AG10803 (cell line): ENCODE data around the gene NOC2L.

Experiments
- DNase-seq: peaks from one replicate; pipeline ENCODE4 v3.0.0; 2010; ENCODE audit warnings: low read depth
- H3K4me3 ChIP-seq: 2 replicates; pipeline ENCODE4 v1.5.1; 2011; ENCODE audit warnings: mild to moderate bottlenecking, low read length, control low read depth
- TF ChIP-seq, protein P1 (sequence below): conservative IDR thresholded peaks from 2 replicates; pipeline ENCODE4 v1.5.1; 2011; ENCODE audit warnings: mild to moderate bottlenecking, low read length, control low read depth, inconsistent platforms

The NOC2L gene

DNA sequence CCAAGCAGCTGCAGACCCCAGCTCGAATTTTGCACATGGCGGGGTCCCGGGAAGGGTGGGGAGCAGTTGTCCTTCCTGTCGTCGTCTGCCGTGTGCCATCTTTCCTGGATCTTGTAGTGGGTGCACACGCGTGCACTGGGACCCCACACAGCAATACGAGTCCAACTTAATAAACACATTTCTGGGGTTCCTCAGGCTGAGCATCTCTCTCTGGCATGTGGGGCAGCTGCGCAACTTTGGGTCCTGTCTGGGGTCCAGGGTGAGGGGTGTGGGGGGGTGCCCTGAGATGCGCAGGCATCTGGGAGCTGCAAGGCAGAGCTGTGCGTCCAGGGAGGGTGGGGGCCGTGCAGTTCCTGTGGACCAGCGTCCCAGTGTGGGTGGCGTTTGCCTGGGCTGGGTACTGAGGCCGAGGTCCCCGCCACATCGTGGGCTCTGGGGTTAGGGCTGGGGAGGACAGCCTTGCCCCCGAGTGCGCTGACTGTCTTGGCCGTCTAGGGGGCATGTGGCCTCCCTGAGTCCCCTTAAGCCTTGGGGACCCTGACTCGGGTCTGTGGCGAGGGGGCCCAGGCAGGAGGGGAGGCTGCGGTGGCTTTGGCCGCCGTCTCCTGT, 6.6 kb upstream of the NOC2L start:
- no peak overlapping the region for H3K4me3 ChIP-seq
- TF ChIP-seq, protein P1, sequence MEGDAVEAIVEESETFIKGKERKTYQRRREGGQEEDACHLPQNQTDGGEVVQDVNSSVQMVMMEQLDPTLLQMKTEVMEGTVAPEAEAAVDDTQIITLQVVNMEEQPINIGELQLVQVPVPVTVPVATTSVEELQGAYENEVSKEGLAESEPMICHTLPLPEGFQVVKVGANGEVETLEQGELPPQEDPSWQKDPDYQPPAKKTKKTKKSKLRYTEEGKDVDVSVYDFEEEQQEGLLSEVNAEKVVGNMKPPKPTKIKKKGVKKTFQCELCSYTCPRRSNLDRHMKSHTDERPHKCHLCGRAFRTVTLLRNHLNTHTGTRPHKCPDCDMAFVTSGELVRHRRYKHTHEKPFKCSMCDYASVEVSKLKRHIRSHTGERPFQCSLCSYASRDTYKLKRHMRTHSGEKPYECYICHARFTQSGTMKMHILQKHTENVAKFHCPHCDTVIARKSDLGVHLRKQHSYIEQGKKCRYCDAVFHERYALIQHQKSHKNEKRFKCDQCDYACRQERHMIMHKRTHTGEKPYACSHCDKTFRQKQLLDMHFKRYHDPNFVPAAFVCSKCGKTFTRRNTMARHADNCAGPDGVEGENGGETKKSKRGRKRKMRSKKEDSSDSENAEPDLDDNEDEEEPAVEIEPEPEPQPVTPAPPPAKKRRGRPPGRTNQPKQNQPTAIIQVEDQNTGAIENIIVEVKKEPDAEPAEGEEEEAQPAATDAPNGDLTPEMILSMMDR: no peak
- DNase-seq: no peak

DNA sequence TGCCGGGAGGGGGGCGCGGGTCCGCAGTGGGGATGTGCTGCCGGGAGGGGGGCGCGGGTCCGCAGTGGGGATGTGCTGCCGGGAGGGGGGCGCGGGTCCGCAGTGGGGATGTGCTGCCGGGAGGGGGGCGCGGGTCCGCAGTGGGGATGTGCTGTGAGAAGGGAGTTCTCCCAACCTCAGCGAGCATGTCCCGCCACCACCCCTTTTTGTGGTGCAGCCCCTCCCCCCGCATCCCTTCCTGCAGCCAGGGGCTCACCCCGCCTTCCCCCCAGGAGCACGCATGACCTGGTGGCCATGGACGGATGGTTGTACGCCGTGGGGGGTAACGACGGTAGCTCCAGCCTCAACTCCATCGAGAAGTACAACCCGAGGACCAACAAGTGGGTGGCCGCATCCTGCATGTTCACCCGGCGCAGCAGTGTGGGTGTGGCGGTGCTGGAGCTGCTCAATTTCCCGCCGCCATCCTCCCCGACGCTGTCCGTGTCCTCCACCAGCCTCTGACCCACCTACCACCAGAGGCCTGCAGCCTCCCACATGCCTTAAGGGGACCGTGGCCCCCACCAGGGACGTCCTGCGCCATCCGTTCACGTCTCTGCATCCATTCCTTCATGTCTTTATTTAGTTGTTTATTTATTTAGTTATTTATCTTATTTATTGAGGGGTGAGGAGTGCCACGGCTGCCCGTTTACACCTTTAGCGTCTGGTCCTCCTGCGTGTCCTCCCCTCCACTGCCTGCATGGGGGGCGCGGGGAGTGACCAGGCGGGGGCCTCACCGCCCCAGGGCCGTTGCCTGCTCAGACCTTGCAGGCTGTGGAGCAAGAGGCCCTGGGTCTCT, 5.9 kb upstream of the NOC2L start:
- no peak for DNase-seq
- TF ChIP-seq, protein P1: no peak
- H3K4me3 ChIP-seq: no peak overlapping the region

DNA sequence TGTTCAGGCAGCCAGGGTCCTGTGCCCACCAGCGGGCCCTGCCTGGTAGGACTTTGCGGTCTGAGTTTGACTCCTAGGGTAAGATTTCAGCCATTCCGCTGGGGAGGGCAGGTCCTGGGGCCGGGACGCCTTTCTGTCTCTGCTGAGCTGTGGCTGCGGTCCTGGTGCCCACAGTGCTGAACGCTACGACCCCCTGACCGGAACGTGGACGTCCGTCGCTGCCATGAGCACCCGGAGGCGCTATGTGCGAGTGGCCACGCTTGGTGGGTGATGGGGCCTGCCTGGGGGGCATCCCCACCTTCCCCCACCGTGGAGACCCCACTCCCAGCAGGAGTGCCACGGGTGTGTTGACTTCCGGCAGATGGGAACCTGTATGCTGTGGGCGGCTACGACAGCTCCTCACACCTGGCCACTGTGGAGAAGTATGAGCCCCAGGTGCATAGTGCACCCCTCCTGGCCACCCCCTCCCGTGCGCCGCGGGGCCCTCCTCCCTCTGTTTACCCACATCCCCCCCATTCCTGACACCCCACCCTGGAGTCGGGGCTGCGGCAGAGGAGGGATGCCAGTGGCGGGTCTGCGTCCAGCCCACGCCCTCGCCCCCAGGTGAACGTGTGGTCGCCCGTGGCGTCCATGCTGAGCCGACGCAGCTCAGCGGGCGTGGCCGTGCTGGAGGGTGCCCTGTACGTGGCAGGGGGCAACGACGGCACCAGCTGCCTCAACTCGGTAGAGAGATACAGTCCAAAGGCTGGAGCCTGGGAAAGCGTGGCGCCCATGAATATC, 4.9 kb upstream of the NOC2L start:
- no peak for DNase-seq
- H3K4me3 ChIP-seq: no peak overlapping the region
- TF ChIP-seq, protein P1: no peak

DNA sequence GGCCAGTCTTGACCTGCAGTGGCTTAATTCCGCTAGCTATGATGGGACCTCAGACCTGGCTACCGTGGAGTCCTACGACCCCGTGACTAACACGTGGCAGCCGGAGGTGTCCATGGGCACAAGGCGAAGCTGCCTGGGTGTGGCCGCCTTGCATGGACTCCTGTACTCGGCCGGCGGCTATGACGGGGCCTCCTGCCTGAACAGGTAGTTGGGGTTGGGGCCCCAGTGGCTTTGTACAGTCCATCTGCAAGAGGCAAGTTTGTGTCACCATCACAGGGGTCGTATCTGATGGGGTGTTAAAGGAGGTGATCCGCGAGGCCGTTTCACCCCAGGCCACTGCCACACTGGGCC, 4.2 kb upstream of the NOC2L start:
- TF ChIP-seq, protein P1: no peak
- DNase-seq: no peak
- H3K4me3 ChIP-seq: no peak overlapping the region

DNA sequence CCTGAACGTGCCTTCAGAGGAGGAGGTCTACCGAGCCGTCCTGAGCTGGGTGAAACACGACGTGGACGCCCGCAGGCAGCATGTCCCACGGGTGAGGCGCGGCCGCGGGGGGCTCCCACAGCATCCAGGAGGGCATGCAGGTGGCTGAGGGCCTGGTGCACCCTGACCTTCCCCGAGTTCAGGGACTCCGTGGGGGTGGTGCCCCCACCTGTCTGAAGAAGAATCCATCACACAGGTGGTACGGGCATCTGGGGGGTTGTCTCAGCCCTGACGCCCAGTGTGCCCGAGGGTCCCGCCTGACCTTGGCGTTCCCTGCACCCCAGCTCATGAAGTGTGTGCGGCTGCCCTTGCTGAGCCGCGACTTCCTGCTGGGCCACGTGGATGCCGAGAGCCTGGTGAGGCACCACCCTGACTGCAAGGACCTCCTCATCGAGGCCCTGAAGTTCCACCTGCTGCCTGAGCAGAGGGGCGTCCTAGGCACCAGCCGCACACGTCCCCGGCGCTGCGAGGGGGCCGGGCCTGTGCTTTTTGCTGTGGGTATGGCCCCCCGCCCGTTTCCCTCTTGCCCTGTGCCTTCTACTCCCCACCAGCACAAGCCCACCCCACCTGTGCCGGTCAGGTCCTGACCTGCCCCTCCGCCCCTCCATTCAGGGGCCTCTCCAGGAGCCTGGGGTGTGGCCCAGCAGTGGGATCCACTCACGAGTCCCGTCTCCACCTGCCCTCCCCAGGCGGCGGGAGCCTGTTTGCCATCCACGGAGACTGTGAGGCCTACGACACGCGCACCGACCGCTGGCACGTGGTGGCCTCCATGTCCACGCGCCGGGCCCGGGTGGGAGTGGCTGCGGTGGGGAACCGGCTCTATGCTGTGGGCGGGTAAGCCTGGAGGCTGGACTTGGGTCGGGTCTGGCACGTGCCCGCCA, 3.6 kb upstream of the NOC2L start:
- no peak for DNase-seq
- no peak overlapping the region for H3K4me3 ChIP-seq
- TF ChIP-seq, protein P1: no peak

DNA sequence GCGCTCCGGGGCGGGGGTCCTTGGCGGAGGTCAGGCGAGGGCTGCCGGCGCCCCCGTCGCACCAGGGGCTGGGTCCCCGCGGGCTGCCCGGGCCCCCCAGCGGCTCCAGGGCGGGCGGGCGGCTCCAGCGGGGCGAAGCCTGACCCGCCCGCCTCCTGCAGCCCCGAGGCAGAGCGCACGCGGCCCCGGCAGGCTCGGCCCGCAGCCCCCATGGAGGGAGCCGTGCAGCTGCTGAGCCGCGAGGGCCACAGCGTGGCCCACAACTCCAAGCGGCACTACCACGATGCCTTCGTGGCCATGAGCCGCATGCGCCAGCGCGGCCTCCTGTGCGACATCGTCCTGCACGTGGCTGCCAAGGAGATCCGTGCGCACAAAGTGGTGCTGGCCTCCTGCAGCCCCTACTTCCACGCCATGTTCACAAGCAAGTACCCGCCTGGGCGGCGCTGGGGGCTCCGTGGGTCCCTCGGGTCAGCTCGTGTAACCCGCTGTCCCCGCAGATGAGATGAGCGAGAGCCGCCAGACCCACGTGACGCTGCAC, 2.1 kb upstream of the NOC2L start:
- DNase-seq: no peak
- peak overlapping the region; percentile 54 for H3K4me3 ChIP-seq
- TF ChIP-seq, protein P1: no peak
